ENCODE results near the gene ATP5F1C.

ATP5F1C gene

GRCh38 chr10:7853226-7853842 is 65.4 kb downstream of the ATP5F1C start:
- no peak for DNase-seq (ENCODE audit: low read depth in 2 of 2)

GRCh38 chr10:7853890-7854289 is 65.9 kb downstream of the ATP5F1C start:
- DNase-seq (ENCODE audit: low read depth in 2 of 2) = no peak

- no peak for DNase-seq (ENCODE audit: low read depth in 2 of 2)
These were observed 67.2 kb downstream of the ATP5F1C start for GRCh38 chr10:7855205-7855604.

GRCh38 chr10:7856678-7857077 is 68.7 kb downstream of the ATP5F1C start:
- no peak for DNase-seq (ENCODE audit: low read depth in 2 of 2)

GRCh38 chr10:7857262-7857661 is 69.3 kb downstream of the ATP5F1C start:
- no peak for DNase-seq (ENCODE audit: low read depth in 2 of 2)
